ENCODE measurements around the gene RAB1A. TPM values are rescaled to one million over a fixed set of nuclear protein-coding genes. Genes with fewer than 3 reads are reported as not detected.
A peak's percentile ranks its signal among the peaks of the same experiment; 100 is the strongest.

Gene RAB1A
- total RNA-seq, 2 experiments from 2014 or later = 71.8 to 75.8 TPM

DNA sequence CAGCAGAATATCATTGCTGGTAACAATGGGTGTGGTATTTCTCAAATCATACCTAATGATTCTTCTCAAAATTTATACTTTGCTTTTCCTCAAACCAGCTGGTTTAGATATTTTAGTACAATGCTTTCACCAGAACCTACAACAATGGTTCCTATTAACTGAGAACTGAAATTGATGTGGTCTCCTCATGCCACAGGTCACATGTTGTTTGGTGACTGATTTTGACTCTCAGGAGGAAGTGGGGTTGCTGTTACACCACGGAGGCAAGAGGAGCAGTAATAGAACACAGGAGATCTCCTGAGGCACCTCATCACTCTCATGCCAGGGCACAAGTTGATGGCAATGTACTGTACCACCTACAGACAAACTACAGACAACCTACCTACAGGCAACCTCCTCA, 76.7 kb downstream of the RAB1A start:
- TF ChIP-seq, protein P1, sequence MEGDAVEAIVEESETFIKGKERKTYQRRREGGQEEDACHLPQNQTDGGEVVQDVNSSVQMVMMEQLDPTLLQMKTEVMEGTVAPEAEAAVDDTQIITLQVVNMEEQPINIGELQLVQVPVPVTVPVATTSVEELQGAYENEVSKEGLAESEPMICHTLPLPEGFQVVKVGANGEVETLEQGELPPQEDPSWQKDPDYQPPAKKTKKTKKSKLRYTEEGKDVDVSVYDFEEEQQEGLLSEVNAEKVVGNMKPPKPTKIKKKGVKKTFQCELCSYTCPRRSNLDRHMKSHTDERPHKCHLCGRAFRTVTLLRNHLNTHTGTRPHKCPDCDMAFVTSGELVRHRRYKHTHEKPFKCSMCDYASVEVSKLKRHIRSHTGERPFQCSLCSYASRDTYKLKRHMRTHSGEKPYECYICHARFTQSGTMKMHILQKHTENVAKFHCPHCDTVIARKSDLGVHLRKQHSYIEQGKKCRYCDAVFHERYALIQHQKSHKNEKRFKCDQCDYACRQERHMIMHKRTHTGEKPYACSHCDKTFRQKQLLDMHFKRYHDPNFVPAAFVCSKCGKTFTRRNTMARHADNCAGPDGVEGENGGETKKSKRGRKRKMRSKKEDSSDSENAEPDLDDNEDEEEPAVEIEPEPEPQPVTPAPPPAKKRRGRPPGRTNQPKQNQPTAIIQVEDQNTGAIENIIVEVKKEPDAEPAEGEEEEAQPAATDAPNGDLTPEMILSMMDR (IDR thresholded peaks at IDR 0.05) = no peak
- Mint-ChIP-seq H3K36me3 (ENCODE audit: low read depth) (peaks cover 1% of the 10 kb centered on the region), H3K9me3 (peaks cover 4% of the 10 kb centered on the region), H3K4me1 (ENCODE audit: low read depth) (peaks cover 43% of the 10 kb centered on the region), H3K27ac (no peak overlapping the region), H3K27me3 (no peaks in the 10 kb centered on the region), H3K4me3 (no peak overlapping the region)
- DNase-seq (peak; percentile 75), ATAC-seq (peak; percentile 11)
- intact Hi-C loops (cut with micrococcal nuclease) = loop anchor here (10.0 kb wide), 1 partner anchor 502 kb away; no protein-coding TSS in a partner anchor
- ChIA-PET POLR2A (interaction anchor here (0.6 to 1.3 kb wide), 6 partner anchors 12 to 175 kb away, joined by 3 read pairs; partner anchors contain the start of gene ACTR2), CTCF (interaction anchor here (0.9 to 4.1 kb wide), 2 partner anchors 12 to 107 kb away, joined by 3 to 37 read pairs; no protein-coding TSS in a partner anchor)

DNA sequence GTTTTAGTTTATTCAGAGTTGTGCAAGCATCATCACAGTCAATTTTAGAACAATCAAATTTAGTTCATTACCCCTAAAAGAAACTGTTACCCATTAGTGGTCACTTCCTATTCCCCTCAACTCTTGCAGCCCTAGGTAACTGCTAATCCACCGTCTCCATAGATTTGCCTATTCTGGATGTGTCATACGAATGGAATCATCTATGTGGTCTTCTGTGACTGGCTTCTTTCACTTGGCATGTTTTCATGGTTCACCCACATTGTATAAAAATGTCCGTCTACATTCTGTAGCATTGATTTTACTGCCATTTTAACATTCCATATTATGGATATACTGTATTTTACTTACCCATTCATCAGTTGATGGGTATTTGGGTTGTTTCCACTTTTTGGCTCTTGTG, 79.0 kb downstream of the RAB1A start:
- intact Hi-C loops (cut with micrococcal nuclease) = loop anchor here (10.0 kb wide), 1 partner anchor 504 kb away; no protein-coding TSS in a partner anchor
- no peaks in the 10 kb centered on the region for H3K27me3 Mint-ChIP-seq
- ChIA-PET CTCF (interaction anchor here (1.6 to 2.0 kb wide), 2 partner anchors 11 to 133 kb away, joined by 4 to 10 read pairs; no protein-coding TSS in a partner anchor), POLR2A (no interaction called here)
- peaks cover 4% of the 10 kb centered on the region for H3K36me3 Mint-ChIP-seq (ENCODE audit: low read depth)
- H3K4me1 Mint-ChIP-seq (ENCODE audit: low read depth) = peaks cover 32% of the 10 kb centered on the region
- peaks cover 6% of the 10 kb centered on the region for H3K9me3 Mint-ChIP-seq
- TF ChIP-seq, protein P1 (IDR thresholded peaks at IDR 0.05) = no peak
- H3K4me3 Mint-ChIP-seq = no peak overlapping the region
- no peak overlapping the region for H3K27ac Mint-ChIP-seq
- ATAC-seq = no peak
- DNase-seq = no peak

DNA sequence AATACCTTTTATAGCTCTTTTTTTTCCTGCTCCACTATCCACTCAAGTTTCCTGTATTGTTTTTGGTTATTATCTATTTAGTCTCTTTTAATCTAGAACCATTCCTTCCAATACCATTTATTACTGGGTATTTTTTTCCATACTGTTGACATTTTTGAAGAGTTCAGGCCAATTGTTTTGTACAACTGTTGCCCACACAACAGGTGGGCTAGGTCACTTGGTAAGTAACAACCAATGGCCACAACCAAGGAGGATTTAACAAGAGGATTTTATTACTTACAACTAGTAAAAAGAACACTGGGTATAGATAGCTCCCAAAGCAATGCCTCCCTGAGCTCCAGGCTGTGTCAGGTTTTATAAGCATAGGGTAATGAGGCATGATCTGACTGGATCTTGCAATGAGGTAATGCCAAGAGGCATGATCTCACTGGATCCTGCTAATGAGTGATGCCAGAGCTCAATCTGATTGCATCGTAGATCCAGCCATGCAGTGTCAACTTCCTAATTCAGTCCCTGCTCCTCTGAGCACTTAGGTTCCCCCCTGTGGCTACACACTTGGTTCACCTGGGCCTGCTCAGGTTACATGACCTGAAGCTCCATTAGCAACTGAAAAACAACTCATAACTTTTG, 80.8 kb downstream of the RAB1A start:
- POLR2A ChIA-PET = no interaction called here
- Mint-ChIP-seq H3K4me1 (ENCODE audit: low read depth) (peaks cover 20% of the 10 kb centered on the region), H3K27ac (no peak overlapping the region), H3K4me3 (no peak overlapping the region), H3K9me3 (peaks cover 11% of the 10 kb centered on the region), H3K27me3 (no peaks in the 10 kb centered on the region), H3K36me3 (ENCODE audit: low read depth) (peaks cover 15% of the 10 kb centered on the region)
- CTCF ChIA-PET = interaction anchor here (1.0 to 3.4 kb wide), 4 partner anchors 9 to 138 kb away, joined by 4 to 10 read pairs (median 10); no protein-coding TSS in a partner anchor
- TF ChIP-seq, protein P1 (IDR thresholded peaks at IDR 0.05) = no peak
- peak; percentile 36 for DNase-seq
- intact Hi-C loops (cut with micrococcal nuclease) = no loop called here
- ATAC-seq = peak; percentile 37

DNA sequence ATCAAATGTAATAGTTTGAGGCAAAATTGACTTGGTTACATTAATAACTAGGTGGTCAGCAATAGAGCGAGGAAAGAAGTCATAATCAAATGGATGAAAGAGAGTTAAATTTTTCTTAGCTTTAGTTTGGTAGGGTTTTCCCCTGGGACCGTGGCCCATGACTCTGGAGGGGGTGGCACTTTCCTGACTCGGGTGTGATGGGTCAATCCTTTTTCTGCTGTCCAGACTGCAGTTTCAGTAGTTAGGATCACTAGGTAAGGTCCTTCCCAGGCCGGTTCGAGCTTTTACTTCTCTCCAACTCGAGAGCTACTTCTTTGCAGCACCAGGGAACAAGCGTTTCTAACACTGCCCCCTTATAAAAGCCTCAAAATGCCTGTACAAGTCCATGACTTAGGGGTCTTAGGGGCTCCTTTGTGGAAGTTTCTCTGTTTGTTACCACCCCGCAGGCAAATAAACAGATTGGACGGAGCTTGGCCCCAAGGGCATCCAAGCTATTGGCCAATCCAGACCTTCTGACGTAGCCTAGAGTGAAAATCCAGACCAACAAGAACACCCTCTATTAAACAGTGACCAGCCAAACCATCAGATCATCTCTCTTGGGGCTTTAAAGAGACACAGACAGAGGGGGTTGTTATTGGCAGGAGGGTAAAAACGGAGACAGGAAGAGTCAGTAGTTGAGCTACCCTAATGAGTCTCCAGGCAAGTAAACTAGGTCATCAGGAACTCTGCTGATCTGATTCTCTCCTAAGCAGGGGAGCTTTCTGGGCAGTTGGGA, 83.1 kb downstream of the RAB1A start:
- DNase-seq (no peak), ATAC-seq (no peak)
- POLR2A ChIA-PET = interaction anchor here (1.0 to 1.2 kb wide), 3 partner anchors 9 to 124 kb away, joined by 3 to 4 read pairs (median 3); partner anchors contain the start of gene CEP68
- Mint-ChIP-seq H3K9me3 (peaks cover 16% of the 10 kb centered on the region), H3K27me3 (no peaks in the 10 kb centered on the region), H3K27ac (no peak overlapping the region), H3K4me3 (no peak overlapping the region), H3K36me3 (ENCODE audit: low read depth) (peaks cover 20% of the 10 kb centered on the region), H3K4me1 (ENCODE audit: low read depth) (peaks cover 8% of the 10 kb centered on the region)
- TF ChIP-seq, protein P1 (IDR thresholded peaks at IDR 0.05) = no peak
- CTCF ChIA-PET = interaction anchor here (3.4 to 19.6 kb wide), 2 partner anchors 18 to 127 kb away, joined by 10 to 237 read pairs; no protein-coding TSS in a partner anchor
- intact Hi-C loops (cut with micrococcal nuclease) = no loop called here

Data from activated CD8-positive, alpha-beta T cell treated with anti-CD3 and anti-CD28 coated beads for 36 hours (primary cell).